ENCODE data around the gene CEP192.

Gene CEP192

DNA sequence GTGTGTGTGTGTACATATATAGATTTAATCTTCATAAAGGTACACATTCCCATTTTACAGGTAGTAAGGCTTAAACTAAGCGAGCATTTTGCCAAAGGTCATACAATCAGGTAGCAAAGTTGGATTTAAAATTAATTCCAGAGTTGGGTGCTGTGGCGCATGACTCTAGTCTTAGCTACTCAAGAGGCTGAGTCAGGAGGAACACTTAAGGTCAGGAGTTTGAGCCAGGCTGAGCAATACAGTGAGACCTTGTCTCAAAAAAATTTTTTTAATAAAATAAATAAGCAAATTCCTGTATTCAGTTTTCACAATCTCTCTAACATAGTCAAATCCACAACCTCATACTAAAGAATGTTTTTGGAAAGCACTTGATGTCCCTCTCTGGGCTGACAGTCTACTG lies 115.9 kb downstream of the CEP192 start:
- DNase-seq = no peak

DNA sequence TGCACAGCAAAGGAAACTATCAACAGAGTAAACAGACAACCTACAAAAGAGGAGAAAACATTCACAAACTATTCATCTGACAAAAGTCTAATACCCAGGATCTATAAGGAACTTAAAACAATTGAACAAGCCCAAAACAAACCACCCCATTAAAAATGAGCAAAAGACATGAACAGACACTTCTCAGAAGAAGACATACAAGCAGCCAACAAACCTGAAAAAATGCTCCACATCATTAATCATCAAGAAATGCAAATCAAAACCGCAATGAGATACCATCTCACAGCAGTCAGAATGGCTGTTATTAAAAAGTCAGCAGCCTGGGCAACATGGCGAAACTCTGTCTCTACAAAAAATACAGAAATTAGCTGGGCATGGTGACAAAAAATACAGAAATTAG lies 117.2 kb downstream of the CEP192 start:
- no peak for DNase-seq

DNA sequence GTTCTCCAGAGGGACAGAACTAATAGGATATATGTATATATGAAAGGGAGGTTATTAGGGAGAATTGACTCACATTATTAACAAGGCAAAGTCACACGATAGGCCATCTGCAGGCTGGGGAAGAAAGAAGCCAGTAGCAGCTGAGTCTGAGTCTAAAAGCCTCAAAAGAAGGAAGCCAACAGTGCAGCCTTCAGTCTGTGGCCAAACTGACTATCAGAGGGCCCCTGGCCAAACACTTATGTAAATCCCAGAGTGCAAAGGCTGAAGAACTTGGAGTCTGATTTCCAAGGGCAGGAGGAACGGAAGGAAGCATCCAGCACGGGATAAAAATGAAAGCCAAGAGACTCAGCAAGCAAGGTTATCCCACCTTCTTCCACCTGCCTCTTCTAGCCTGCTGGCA lies 119.4 kb downstream of the CEP192 start:
- DNase-seq = no peak

DNA sequence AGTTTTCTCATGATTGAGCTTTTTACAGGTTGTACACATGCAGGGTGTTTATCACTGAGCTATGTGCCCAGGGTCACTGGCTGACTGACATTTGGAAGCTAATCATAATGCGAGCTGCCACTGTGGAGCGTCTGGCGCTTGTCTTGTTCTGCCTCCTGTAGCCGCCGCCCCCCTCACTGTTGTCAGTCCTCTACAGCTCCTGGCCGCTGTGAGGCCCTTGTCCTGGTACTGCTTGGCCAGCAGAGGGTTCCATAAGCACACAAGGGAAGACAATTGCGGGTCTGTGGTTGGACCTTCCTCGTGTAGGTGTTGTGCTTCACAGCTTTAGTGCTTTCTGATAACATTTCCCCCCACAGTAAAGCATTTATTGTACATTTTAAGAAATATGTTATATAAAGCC lies 121.8 kb downstream of the CEP192 start:
- no peak for DNase-seq

DNA sequence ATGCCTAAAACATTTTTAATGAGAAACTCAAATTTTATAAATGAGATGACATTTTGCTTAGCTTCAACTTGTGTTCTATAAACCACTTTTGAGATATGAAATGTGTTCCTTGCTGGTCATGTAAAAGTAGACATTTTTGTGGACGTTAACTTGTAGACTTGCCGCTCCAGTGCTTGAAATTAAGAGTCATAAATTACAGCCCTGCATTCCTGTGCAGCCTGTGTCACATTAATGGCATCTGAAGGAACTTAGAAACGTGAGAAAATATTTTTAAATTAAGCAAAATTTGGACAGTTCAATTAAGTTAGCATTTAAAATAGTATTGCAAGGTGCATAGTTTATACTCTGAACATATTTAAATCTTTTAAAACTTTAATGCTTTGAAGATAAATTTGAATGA lies 129.1 kb downstream of the CEP192 start:
- no peak for DNase-seq

DNA sequence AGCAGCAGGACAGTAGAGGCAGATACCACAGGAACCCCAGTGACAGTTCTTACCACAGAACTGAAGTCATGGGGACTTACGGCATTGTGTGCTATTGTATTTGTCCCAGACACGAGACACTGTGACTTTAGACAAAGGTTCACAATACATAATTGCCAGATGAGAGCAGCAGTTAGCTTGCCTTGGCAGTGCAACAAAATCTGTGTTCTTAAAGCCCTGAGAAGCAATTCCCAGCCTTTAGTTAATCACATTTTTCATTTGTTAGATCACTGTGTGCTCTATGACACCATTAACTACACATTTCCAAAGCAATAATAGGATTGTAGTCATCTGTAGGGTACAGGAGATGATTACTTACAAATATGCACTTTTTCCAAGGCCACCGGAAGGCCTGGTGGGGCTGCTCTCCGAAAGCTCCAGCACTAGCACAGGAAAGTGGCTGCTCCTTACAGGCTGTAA lies 129.8 kb downstream of the CEP192 start:
- DNase-seq = no peak

DNA sequence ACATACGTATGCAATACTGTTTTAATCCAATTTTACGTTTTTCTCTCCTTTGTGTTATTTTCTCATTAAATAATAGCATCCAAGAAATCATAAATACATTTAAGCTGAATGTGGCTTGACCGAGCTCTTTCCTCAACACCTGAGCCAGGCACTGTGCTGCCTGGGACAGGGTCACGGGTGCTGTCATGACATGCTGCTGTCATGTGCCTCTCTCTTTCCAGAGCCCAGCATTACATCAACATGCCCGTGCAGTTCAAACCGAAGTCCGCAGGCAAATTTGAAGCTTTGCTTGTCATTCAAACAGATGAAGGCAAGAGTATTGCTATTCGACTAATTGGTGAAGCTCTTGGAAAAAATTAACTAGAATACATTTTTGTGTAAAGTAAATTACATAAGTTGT lies 133.2 kb downstream of the CEP192 start:
- no peak for DNase-seq

DNA sequence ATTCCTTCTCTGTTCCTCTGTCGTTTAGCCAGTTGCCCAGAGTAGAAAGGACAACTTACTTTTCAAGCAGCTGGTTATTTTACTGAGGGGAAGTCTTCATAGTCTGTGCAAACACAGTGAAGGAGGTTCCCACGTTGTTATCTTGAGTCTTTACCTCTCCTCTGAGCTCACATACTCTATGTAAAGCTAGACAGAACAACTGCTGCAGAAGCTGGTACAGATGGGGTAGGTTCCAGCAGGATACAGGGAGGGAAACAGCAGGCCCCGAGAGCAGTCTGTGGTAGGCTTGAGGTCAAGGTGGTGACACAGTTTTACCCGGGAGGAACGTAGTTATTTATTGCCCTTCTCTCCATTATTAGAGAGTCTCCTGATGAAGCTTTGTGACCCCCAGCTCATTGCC lies 134.0 kb downstream of the CEP192 start:
- DNase-seq = no peak

DNA sequence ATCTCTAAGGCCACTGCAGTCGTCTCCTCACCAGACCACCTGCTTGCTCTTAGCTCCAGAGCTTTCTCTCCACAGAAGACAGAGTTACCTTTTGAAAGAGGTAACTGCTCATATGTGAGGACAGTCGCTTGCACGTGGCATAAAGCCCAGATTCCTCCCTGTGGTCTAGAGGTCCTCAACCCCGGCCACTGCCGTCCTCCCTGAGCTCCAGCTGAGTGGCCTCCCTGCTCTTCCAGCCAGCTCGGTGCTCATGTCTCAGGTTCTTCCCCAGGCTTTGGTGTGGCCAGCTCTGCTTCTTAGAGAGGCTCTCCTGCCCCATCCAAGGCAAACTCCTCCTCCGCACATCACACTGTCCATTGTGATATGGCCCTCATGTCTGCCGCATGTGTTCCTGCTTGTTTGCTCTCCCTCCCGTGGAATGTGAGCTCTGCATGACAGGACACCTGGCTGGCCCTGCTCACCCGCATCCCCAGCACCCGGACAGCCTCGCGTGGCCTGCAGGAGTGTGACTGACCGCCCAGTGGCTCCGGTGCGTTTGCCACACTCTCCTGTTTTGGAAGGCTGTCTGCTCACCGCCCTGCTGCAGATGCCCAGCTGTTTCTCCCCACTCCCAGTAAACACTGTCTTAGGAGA lies 135.9 kb downstream of the CEP192 start:
- DNase-seq = no peak

DNA sequence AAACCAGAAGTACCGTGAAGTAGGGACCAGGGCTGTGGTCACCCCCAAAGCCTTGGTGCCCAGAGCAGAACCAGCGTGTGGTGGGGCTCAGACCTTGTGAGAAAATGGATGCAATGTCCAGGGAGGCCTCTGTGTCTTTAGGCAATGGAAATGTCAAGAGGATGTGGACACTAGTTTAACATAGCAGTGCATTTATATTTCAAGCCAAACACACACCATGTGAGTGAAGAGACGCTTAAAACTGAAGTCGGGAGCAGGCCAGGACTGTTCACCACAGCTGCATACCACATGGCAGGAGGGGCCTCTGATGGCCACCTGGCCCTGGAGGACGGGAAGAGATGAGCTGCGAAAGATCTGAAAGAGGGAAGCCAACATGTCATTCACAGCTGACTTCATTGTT lies 140.1 kb downstream of the CEP192 start:
- DNase-seq = no peak

DNA sequence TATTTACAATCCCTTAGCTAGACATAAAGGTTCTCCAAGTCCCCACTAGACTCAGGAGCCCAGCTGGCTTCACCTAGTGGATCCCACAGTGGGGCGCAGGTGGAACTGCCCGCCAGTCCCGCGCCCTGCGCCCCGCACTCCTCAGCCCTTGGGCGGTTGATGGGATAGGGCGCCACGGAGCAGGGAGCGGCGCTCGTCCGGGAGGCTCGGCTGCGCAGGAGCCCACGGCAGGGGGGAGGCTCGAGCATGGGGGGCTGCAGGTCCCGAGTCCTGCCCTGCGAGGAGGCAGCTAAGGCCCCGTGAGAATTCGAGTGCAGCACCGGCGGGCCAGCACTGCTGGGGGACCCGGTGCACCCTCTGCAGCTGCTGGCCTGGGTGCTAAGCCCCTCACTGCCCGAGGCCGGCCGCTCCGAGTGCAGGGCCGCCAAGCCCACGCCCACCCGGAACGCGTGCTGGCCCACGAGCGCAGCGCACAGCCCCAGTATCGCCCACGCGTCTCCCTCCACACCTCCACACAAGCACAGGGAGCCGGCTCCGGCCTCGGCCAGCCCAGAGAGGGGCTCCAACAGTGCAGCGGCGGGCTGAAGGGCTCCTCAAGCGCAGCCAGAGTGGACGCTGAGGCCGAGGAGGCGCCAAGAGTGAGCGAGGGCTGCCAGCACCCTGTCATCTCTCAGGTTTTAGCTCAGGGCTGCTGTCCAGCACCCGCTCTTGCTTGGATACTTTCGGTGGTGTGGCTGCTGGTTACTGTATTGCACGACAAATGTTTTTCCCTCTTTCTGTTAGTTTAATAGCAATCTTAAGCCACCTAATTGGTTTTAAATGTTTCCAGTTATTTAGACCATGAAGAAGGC lies 143.6 kb downstream of the CEP192 start:
- no peak for DNase-seq

DNA sequence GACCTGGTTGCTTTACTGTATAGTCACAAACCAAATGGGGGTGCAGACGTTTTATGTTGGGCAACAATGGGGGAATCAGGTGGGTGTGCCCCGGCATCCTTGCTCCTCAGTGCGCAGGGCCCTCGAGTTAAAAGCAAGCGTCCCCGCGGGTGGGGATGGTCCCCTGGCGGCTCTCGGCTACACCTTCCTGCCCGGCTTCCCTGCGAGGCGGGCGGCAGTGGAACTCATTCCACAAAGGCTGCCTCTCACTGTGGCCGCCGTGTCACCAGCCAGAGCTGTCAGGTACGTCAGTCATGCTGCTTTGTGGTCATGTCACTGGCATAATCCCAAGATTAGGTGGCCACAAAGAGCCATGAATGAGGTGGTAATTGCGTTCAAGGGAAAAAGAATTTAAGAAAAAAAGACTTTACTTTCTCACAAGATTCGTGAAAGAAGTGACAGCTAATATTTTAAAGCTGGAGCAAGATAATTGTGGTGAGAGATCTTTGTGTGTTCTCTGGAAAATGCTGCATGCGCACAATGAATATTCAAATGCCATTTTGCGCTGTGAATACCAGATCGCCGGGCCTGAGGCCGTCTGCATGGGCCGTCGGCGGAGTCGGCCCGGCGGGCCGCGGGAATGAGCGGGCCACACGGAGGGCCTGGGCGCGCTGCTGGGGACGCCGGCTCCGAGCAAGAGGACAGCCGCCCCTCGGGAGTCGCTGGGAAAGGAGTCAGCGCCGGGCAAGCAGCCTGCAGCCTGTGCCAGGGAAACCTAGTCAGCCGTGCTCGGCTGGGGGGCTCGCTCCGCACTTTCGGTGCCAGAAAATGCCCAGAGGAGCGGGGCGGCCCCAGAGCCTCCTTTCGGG lies 145.1 kb downstream of the CEP192 start:
- peak; percentile 59 for DNase-seq

DNA sequence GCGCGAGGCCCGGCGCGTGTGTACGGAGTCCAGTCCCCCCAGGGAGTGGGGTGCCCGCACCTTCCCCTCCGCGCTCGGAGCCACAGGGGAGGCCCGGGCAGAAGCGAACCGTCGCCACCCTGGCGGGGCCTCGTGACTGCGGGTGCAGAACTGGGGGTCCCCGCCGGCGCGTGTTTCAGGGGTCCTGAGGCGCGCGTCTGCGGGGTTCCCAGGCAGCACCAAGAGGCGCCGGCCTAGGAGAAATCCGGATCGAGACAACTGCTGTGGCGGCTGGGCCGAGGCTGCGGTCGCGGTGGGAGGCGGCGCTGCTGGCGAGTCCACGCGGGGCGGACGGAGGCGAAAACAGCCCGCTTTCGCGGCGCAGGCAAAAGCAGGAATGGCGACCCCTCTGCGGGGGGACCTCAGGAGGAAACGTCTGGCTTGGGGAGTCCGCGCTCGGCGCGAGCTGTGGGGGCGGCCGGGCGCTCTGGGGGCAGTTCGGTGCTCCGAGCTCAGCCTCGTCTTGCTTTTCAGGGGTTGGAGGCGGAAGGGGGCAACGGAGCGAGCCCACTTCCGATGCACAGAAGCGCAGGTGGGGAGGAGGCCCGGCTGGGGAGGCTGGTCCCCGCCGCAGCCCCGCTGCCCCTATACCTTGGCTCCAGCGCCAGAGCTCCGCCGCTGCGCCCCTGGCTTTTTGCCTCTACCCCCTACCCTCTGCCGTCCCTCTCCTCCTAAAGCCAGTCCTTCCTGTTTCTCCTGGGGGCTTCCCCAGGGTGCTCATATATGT lies 145.9 kb downstream of the CEP192 start:
- peak; percentile 69 for DNase-seq

DNA sequence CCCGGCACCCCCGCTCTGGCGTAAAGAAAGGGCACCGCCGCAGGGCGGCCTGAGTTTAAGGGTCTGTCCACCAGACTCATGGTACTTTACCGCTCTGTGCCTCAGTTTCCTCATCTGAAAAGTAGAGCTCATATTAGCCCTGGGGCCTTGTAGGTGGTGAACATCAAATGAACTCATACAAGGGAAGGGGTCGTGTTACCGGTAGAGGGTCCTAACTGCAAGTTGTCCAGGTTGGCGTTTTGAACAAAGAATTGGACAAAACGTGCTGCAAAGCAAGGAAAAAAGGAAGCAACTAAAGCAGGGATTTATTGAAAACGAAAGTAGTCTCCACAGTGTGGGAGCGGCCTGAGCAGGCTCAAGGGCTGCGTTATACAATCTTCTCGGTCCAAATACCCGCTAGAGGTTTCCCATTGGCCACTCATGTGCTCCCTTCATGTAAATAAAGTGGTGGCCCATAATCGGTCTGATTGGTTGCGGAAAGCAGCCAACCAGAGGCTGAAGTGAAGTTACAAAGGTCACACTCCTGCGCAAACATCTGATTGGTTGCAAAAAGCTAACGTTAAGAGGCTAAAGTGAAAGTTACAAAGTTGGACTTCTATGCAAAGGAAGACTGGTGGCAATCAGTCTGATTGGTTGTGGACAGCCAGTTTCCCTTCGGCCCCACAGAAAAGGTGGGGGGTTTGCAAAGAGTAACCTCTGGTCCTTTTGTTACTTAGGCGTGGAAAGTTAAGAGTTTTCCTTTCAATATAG lies 146.7 kb downstream of the CEP192 start:
- DNase-seq = peak; percentile 99

DNA sequence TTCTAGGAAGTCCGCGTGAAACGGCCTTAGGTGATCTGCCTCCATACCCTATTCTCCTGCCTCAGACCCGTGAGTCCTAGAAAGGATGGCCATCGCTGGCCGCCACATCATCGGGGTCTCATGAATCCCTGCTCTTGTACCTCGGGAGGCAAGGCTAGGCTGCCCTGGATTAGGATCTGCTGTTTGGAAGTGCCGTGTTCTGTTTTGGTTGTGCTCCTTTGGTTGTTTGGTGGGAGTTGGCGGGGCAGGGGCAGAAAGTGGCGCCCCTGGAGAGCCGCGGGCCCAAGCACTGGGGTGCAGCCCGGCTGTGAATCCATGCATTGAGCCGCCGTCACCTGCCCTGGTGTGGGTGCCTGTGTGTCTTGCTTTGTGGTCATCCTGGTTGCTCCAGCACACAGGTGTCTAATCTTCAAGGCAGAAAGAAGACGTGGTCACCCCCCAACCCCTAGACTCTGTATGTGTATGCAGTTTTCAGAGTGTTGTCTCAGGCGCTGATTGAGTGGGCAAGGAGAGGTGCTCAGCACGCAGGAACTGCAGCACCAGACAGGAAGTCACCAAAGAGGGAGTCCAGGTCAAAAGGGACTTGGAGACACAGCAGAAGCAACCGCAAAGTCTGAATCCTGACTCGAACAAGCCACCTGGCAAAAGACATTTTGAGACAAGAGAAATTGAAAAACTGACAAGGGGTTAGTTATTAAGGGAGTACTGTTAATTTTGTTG lies 147.4 kb downstream of the CEP192 start:
- no peak for DNase-seq

DNA sequence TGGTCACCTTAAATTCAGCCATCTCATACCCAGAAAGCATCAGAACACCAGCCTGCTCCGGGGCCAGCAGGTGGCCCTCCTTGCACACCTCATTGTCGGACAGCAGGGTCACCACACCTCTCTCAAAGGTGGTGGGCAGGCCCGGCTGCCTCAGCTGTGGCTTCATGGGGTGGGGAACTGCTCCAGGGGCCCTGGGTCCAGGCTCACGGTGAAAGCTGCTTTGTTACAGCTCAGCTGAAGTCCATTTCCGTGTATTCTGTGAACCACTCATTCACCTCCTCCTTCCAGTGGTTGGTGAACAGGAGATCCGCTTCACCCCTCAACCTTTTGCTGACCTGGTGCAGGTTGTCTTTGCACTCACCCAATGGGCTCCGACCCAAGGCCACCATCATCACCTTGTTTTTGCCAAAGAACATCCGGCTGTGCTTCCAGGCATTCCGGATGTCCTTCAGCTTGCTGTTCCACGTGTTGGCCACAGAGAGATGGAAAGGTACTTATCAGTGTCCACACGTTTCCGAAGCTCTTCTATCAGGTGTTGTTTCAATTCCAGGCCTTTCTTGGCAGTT lies 148.8 kb downstream of the CEP192 start:
- no peak for DNase-seq

DNA sequence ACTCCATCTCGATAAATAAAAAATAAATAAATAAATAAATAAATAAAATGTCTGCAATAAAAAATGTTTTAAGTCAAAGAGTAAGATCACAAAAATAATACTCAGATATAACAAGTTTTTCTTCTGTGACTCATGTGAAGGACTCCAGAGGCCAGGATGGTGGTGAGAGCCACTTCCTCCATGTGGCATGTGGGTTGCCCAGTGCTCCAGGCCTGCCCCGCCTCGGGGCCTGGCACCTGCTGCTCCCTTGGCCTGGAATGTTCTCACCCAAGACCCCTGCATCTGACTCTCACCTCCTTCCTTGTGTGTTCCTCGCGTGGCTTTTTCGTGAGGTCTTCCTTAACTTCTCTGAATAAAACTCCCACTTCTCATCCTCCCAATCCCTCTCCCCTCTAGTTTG lies 150.0 kb downstream of the CEP192 start:
- DNase-seq = no peak

DNA sequence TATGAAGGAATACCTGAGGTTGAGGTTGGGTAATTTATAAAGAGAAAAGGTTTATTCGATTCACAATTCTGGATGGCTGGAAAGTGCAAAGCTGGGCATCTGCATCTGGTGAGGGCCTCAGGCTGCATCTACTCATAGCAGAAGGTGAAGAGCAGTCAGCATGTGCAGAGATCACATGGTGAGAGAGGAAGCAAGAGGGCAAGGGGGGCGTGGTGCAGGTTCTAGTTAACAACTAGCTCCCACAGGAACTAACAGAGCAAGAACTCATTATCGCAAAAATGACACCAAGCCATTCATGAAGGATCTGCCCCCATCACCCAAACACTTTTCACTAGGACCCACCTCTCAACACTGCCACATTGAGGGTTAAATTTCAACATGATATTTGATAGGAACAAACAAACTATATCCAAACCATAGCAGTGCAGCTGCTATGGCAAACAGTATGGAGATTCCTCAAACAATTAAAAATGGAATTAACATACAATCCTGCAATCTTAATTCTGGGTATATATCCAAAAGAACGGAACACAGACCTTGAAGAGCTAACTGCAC lies 154.6 kb downstream of the CEP192 start:
- peak; percentile 16 for DNase-seq

DNA sequence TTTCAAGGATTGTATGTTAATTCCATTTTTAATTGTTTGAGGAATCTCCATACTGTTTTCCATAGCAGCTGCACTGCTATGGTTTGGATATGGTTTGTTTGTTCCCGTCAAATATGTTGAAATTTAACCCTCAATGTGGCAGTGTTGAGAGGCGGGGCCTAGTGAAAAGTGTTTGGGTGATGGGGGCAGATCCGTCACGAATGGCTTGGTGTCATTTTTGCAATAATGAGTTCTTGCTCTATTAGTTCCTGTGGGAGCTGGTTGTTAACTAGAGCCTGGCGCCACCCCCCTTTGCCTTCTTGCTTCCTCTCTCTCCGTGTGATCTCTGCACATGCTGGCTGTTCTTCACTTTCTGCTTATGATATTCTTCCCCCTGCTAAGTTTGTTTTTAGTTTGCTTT lies 156.0 kb downstream of the CEP192 start:
- no peak for DNase-seq

DNA sequence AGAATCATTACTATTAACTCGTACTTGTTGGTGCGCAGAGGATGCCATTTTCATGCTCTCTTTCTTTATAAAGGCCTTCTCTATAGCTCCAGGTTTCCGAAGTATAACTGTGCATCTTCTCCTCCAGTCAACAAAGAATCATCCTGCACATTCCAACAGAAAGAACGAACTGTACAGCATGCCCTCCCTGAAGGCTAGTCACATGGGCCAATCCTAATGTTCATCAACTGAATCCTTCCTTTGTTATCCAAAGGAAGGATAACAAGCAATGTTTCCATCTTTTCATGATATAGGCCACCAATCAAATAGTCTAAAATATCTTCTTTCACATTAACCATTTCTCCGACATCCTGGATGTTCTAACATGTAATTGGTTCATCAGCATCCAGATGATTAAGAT lies 160.5 kb downstream of the CEP192 start:
- no peak for DNase-seq

DNA sequence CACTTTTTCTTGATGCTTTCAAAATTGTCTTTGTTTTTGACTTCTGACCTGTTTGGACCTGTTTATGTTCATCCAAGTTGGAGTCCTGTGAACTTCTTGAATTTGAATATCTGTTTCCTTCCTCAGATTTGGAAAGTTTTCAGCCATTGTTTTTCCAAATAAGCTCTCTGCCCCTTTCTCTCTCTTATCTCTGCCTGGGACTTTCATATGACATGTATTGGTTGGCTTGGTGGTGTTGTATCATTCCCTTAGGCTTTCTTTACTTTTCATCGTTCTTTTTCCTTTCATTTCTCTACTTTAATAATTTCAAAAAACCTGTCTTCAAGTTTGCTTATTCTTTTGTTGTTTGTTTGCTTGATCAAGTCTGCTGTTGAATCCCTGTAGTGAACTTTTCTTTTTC lies 167.3 kb downstream of the CEP192 start:
- no peak for DNase-seq

Data from OCI-M1 (cell line).